SU-DHL-6 (cell line): ENCODE data around the gene BSND.

Experiments used
- EZH2phosphoT487 ChIP-seq: fragments of 200-600 bp; sonication (generic), shearing (Covaris generic); conservative IDR thresholded peaks from 2 replicates; pipeline ENCODE4 v1.6.1; 2018; ENCODE audit warnings: mild to moderate bottlenecking, antibody characterized with exemption, low read length, moderate library complexity, mixed read lengths
- TF ChIP-seq, protein P1 (sequence below): fragments of 200-600 bp; sonication (generic); IDR thresholded peaks from one replicate; pipeline ENCODE4 v1.5.1; 2017; ENCODE audit warnings: antibody characterized with exemption, mild to moderate bottlenecking, low read length, moderate library complexity; ENCODE audit not compliant: insufficient read depth, poor library complexity, severe bottlenecking

DNA sequence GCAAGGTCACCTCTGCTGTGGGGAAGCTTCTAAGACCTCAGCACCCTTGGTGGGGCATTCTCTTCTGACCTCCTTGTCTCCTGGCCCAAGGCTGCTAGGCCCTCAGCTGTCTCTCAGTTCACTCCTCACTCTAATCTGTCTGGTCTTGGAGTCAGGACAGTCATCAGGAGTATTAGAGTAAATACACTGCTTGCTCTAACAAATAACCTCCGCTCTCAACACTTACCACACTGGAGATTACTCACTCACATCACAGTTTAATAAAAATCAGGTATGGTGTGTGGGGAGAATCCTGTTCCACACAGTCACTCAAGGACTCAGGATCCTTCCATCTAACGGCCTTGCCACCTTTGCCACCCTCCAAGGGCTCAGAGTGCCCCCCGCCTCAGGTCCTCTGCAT, 44.9 kb upstream of the BSND start:
- TF ChIP-seq, protein P1, sequence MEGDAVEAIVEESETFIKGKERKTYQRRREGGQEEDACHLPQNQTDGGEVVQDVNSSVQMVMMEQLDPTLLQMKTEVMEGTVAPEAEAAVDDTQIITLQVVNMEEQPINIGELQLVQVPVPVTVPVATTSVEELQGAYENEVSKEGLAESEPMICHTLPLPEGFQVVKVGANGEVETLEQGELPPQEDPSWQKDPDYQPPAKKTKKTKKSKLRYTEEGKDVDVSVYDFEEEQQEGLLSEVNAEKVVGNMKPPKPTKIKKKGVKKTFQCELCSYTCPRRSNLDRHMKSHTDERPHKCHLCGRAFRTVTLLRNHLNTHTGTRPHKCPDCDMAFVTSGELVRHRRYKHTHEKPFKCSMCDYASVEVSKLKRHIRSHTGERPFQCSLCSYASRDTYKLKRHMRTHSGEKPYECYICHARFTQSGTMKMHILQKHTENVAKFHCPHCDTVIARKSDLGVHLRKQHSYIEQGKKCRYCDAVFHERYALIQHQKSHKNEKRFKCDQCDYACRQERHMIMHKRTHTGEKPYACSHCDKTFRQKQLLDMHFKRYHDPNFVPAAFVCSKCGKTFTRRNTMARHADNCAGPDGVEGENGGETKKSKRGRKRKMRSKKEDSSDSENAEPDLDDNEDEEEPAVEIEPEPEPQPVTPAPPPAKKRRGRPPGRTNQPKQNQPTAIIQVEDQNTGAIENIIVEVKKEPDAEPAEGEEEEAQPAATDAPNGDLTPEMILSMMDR, result no peak
- no peak for TF ChIP-seq EZH2phosphoT487
